IPS DF 6.9 (cell line): ENCODE measurements around the gene FDPS.

Experiments
- DNase-seq: peaks from one replicate; pipeline ENCODE4 v3.0.0-alpha.2; 2013; ENCODE audit warnings: low read depth, low spot score
- H3K27ac ChIP-seq: one replicate; pipeline ENCODE4 v1.5.1; 2013; ENCODE audit warnings: low read length, control low read depth
- H3K27me3 ChIP-seq: 2 replicates; pipeline ENCODE4 v1.6.1; 2013; ENCODE audit warnings: mild to moderate bottlenecking, low read length; ENCODE audit not compliant: control insufficient read depth, insufficient read depth
- H3K36me3 ChIP-seq: 2 replicates; pipeline ENCODE4 v1.6.1; 2013; ENCODE audit warnings: low read length; ENCODE audit not compliant: control insufficient read depth, insufficient read depth
- H3K4me1 ChIP-seq: 2 replicates; pipeline ENCODE4 v1.6.1; 2013; ENCODE audit warnings: low read length; ENCODE audit not compliant: control insufficient read depth, insufficient read depth
- H3K4me3 ChIP-seq: 2 replicates; pipeline ENCODE4 v1.5.1; 2013; ENCODE audit warnings: mild to moderate bottlenecking, low read length
- H3K9me3 ChIP-seq: 2 replicates; pipeline ENCODE4 v1.6.1; 2013; ENCODE audit warnings: low read length, inconsistent platforms; ENCODE audit not compliant: control insufficient read depth, insufficient read depth
- WGBS: extraction: QIAGEN DNeasy Blood & Tissue Kit; methylation state at CpG from one replicate; pipeline ENCODE4 v1.1.7; 2013; ENCODE audit warnings: mixed read lengths, missing lambda C conversion rate; ENCODE audit not compliant: insufficient read length, insufficient coverage; 5-methylcytosine and 5-hydroxymethylcytosine counted together

The FDPS gene

DNA sequence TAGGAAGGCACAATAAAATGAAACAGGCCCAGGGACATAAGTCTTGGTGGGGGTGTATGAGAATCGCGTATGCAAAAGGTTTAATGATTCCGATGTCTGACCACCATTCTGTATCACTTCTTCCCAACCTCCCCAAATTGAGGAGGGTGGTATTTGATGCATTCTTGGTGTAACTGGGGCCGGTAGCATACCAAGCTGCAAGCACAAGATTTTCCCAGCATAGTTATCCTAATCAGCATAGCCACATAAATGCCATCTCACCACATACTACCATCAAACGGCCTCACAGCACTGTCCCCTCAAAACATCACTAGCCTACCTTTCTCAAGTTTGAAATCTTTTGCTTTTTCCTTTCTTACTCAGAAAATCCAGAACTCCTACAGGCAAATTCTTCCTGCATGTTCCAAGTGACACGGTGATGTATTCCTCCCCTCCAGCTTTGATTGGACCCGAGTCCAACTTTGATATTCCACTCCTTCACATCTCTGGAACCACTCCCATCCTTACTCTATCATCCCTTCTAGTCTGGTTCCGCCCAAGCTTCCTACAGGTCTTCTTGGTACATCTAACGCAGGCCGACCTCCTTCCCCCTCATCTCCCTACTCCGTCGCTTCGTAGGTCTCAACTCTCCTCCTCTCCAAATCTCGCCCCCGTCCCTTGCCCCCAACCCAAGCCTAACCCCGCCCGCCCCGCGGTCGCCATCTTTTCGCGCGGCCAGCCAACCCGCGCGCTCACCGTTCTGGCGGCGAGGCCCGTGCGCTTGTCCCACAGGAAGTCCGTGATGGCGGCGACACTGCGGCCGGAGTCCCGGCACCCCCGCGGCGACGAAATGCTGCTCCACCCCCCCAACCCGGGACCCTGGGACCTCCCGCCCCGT lies 36.0 kb upstream of the FDPS start:
- Histone ChIP-seq H3K4me1 (peaks cover 3% of the 10 kb centered on the region; the same call in 1 of the 2 replicates), H3K36me3 (peaks cover 28% of the 10 kb centered on the region), H3K27me3 (no peaks in the 10 kb centered on the region), H3K27ac (no peak overlapping the region), H3K9me3 (no peaks in the 10 kb centered on the region), H3K4me3 (peak overlapping the region; percentile 100)
- no peak for DNase-seq
- no CpG with 5 or more reads among the region's 44 CpGs for WGBS

DNA sequence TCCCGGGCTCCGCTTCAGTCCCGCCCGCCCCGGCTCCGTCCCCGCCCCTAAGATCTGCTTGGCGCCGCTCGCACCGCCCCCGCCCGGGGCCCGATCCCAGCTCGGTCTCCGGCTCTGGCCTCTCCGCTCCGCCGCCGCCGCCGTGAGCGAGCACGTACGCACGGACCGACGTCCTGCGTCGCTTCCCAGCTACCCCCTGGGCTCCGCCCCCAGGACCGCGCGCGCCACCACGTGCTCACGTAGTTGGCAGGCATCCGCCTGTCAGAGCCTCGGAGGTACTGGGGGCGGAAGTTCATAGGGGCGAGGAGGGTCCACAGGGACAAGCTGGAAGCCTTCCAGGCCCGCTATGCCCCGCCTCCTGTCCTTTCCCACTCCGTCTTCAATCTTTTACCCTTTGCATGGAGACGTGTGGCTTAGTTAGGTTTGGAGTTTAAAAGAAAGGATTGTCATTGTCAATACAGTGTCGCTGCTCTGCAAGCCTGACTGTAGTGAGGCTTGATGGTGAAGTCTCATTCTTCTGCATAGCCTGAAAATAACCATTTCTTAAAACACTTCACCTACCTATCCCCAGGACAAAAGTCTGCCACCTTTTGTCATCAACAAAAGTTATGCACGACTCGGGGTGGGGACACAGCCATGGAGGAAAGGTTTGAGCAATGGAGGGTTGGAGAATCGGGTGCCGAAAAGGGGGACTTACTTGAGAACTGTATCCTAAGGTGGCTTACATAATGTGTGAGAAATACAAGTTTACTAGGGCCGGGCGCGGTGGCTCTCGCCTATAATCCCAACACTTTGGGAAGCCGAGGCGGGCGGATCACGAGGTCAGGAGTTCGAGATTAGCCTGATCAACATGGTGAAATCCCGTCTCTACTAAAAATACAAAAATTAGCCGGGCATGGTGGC lies 35.1 kb upstream of the FDPS start, which contains the start of gene CLK2:
TSS of gene CLK2 (minus strand) at position 162 of the 903 bp plus-strand sequence. CDS start 2,527 bp downstream, outside the sequence.
- Histone ChIP-seq H3K4me1 (peaks cover 4% of the 10 kb centered on the region; the same call in 1 of the 2 replicates), H3K36me3 (peaks cover 19% of the 10 kb centered on the region), H3K4me3 (peak within 1 kb of the TSS; percentile 100), H3K9me3 (no peaks in the 10 kb centered on the region), H3K27me3 (no peaks in the 10 kb centered on the region), H3K27ac (no peak within 1 kb of the TSS)
- WGBS = no CpG with 5 or more reads among the region's 61 CpGs
- DNase-seq = no peak

- Histone ChIP-seq H3K27ac (no peak within 1 kb of the TSS), H3K4me3 (peak within 1 kb of the TSS; percentile 70), H3K4me1 (peaks cover 8% of the 10 kb centered on the region), H3K9me3 (no peaks in the 10 kb centered on the region), H3K27me3 (no peaks in the 10 kb centered on the region), H3K36me3 (no peaks in the 10 kb centered on the region)
- DNase-seq = peak; percentile 99
- no CpG with 5 or more reads among the region's 68 CpGs for WGBS
Observed at GRCh38 chr1:155277070-155277901, 31.4 kb upstream of the FDPS start, which contains the start of gene HCN3. Gene HCN3, plus strand, starts transcription at chr1:155277463. Its CDS starts 128 bp downstream, at chr1:155277591.

DNA sequence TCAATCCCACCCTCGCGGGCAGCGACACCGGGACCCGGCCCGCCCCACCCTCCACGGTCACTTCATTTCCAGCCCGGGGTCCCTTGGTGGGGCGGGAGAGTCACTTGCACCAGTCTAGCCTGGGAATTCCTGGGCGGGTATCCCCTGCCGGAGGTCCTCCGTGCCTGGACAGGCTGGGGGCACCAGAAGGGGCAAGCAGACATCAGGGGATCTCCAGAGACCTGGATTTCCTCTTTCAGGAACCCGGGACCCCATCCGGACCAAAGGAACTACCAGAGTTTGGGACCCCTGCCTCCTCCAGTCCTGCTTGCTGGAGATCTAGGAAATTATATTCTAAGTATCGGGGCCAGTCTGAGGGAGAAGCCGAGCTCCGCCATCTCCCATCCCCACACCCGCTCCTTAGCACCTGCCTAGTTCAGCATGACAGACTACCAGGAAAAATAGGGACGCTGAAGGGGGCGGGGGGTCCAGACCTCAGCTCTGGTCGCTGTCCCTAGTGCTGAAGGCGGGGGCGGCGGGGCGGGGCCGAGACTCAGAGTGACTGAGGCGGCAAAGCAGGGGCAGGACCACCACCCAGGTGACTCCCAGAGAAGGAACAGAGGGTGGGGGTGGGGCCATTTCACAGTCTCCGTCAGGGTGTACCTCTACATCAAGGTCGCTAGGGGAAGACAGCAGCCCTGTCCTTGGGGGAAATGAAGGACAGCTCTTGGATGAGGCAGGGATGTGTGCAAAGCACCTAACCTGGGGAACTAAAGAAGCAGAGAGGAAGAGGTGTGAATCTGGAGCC lies 30.6 kb upstream of the FDPS start:
- no peaks in the 10 kb centered on the region for H3K27me3 ChIP-seq
- H3K4me3 ChIP-seq = peak overlapping the region; percentile 70; the same call in 1 of the 2 replicates
- H3K9me3 ChIP-seq = no peaks in the 10 kb centered on the region
- no CpG with 5 or more reads among the region's 29 CpGs for WGBS
- H3K4me1 ChIP-seq = peaks cover 8% of the 10 kb centered on the region
- no peaks in the 10 kb centered on the region for H3K36me3 ChIP-seq
- DNase-seq = no peak
- no peak overlapping the region for H3K27ac ChIP-seq

GRCh38 chr1:155278689-155279160 lies 29.9 kb upstream of the FDPS start:
- no peaks in the 10 kb centered on the region for H3K9me3 ChIP-seq
- no peak overlapping the region for H3K4me3 ChIP-seq
- H3K36me3 ChIP-seq = no peaks in the 10 kb centered on the region
- no peak overlapping the region for H3K27ac ChIP-seq
- no peaks in the 10 kb centered on the region for H3K27me3 ChIP-seq
- no peak for DNase-seq
- H3K4me1 ChIP-seq = peaks cover 6% of the 10 kb centered on the region
- WGBS = no CpG with 5 or more reads among the region's 10 CpGs

- no peak overlapping the region for H3K27ac ChIP-seq
- no peaks in the 10 kb centered on the region for H3K36me3 ChIP-seq
- WGBS = no CpG with 5 or more reads among the region's 2 CpGs
- H3K4me3 ChIP-seq = no peak overlapping the region
- no peaks in the 10 kb centered on the region for H3K27me3 ChIP-seq
- H3K9me3 ChIP-seq = no peaks in the 10 kb centered on the region
- DNase-seq = no peak
- H3K4me1 ChIP-seq = peaks cover 5% of the 10 kb centered on the region
Observed at GRCh38 chr1:155279268-155279667, 29.4 kb upstream of the FDPS start.

- WGBS = no CpG with 5 or more reads among the region's 29 CpGs
- Histone ChIP-seq H3K4me3 (no peak overlapping the region), H3K9me3 (no peaks in the 10 kb centered on the region), H3K27me3 (no peaks in the 10 kb centered on the region), H3K4me1 (peaks cover 5% of the 10 kb centered on the region), H3K36me3 (no peaks in the 10 kb centered on the region), H3K27ac (no peak overlapping the region)
- DNase-seq = no peak
Observed at GRCh38 chr1:155282488-155283091, 26.1 kb upstream of the FDPS start.

GRCh38 chr1:155284476-155284875 lies 24.2 kb upstream of the FDPS start:
- H3K27me3 ChIP-seq = no peaks in the 10 kb centered on the region
- H3K36me3 ChIP-seq = no peaks in the 10 kb centered on the region
- no peaks in the 10 kb centered on the region for H3K9me3 ChIP-seq
- no peak overlapping the region for H3K27ac ChIP-seq
- no peak overlapping the region for H3K4me3 ChIP-seq
- no peak for DNase-seq
- no peaks in the 10 kb centered on the region for H3K4me1 ChIP-seq
- WGBS = no CpG with 5 or more reads among the region's 12 CpGs

DNA sequence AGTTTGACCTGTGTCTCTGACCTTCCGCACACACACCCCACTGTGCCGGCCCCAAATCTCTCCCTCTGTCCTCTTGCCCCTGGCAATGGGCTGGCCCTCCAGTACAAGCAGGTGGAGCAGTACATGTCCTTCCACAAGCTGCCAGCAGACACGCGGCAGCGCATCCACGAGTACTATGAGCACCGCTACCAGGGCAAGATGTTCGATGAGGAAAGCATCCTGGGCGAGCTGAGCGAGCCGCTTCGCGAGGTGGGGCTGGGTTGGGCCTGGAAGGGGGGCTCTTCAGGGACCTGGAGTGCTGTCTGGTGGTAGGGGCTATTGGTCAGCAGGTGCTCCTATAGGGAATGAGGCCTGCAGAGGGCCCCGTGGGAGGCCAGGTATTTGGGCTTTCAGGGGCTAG lies 23.6 kb upstream of the FDPS start:
- Histone ChIP-seq H3K36me3 (no peaks in the 10 kb centered on the region), H3K9me3 (no peaks in the 10 kb centered on the region), H3K4me3 (no peak overlapping the region), H3K27me3 (no peaks in the 10 kb centered on the region), H3K4me1 (no peaks in the 10 kb centered on the region), H3K27ac (no peak overlapping the region)
- no CpG with 5 or more reads among the region's 14 CpGs for WGBS
- DNase-seq = no peak
